OCI-LY7 (cell line): ENCODE measurements around the gene STRBP. TPM values are rescaled to one million over a fixed set of nuclear protein-coding genes. Genes with fewer than 3 reads are reported as not detected.

Experiments
- BruUV-seq: library from RNA; stranded (reverse); fragments of 400-500 nt; replicated peaks from 2 replicates; lab custom pipeline; 2021; lab: Mats Ljungman, UMichigan
- CTCF ChIA-PET: fragments of 300-600 bp; sonication (Branson Sonifier 250); formaldehyde crosslinking; loops from one replicate; lab custom pipeline; 2022; ENCODE audit warnings: antibody characterized with exemption; ENCODE audit not compliant: unreplicated experiment; lab: Charles Lee
- POLR2A ChIA-PET: fragments of 300-600 bp; sonication (Branson Sonifier 250); formaldehyde crosslinking; loops from one replicate; lab custom pipeline; 2022; ENCODE audit warnings: antibody characterized with exemption; lab: Charles Lee
- DNase-seq: peaks from one replicate; pipeline ENCODE4 v3.0.0-alpha.2; 2015; ENCODE audit warnings: low spot score
- H2AFZ ChIP-seq: fragments of 200-600 bp; sonication (generic), shearing (Covaris generic); 2 replicates; pipeline ENCODE4 v1.6.1; 2014; ENCODE audit warnings: mild to moderate bottlenecking, antibody characterized with exemption, low read length, moderate library complexity
- H3K27ac ChIP-seq: fragments of 200-600 bp; sonication (generic); 2 replicates; pipeline ENCODE4 v1.5.1; 2014; ENCODE audit warnings: mixed run types, low read depth, mild to moderate bottlenecking, moderate library complexity, low read length, inconsistent platforms; ENCODE audit not compliant: poor library complexity, severe bottlenecking
- H3K36me3 ChIP-seq: fragments of 200-600 bp; sonication (generic); 2 replicates; pipeline ENCODE4 v1.6.1; 2014; ENCODE audit warnings: mild to moderate bottlenecking, antibody characterized with exemption, low read length, moderate library complexity, mixed read lengths; ENCODE audit not compliant: insufficient read depth
- H3K4me1 ChIP-seq: fragments of 200-600 bp; sonication (generic); 2 replicates; pipeline ENCODE4 v1.5.1; 2014; ENCODE audit warnings: mild to moderate bottlenecking, low read length; ENCODE audit not compliant: insufficient read depth, poor library complexity, severe bottlenecking
- H3K4me2 ChIP-seq: fragments of 200-600 bp; sonication (generic); 2 replicates; pipeline ENCODE4 v1.6.1; 2014; ENCODE audit warnings: mild to moderate bottlenecking, low read length
- H3K4me3 ChIP-seq: fragments of 200-600 bp; sonication (generic); 2 replicates; pipeline ENCODE4 v1.5.1; 2014; ENCODE audit warnings: mild to moderate bottlenecking, low read depth, low read length; ENCODE audit not compliant: poor library complexity, severe bottlenecking
- H3K79me2 ChIP-seq: fragments of 200-600 bp; sonication (generic); 2 replicates; pipeline ENCODE4 v1.6.1; 2016; ENCODE audit warnings: low read depth, mild to moderate bottlenecking, low read length, moderate library complexity, mixed read lengths; ENCODE audit not compliant: insufficient read depth
- H3K9me2 ChIP-seq: fragments of 200-600 bp; sonication (generic); 2 replicates; pipeline ENCODE4 v1.6.1; 2016; ENCODE audit warnings: mild to moderate bottlenecking, low read length, mixed read lengths; ENCODE audit not compliant: insufficient read depth
- H3K9me3 ChIP-seq: fragments of 200-600 bp; sonication (generic); 2 replicates; pipeline ENCODE4 v1.6.1; 2014; ENCODE audit warnings: mild to moderate bottlenecking, mixed run types, low read length, mixed read lengths
- H4K20me1 ChIP-seq: fragments of 200-600 bp; sonication (generic); 2 replicates; pipeline ENCODE4 v1.6.1; 2014; ENCODE audit warnings: mild to moderate bottlenecking, antibody characterized with exemption, low read length, moderate library complexity, mixed read lengths; ENCODE audit not compliant: insufficient read depth
- CTCF ChIP-seq: fragments of 200-600 bp; sonication (generic); conservative IDR thresholded peaks from 2 replicates; pipeline ENCODE4 v1.5.1; 2014; ENCODE audit warnings: mild to moderate bottlenecking, antibody characterized with exemption, low read length, moderate library complexity, mixed read lengths
- EZH2phosphoT487 ChIP-seq: fragments of 200-600 bp; sonication (generic); IDR thresholded peaks from 2 replicates; pipeline ENCODE4 v1.6.1; 2018; ENCODE audit warnings: low read depth, borderline replicate concordance, mild to moderate bottlenecking, mixed run types, antibody characterized with exemption, low read length, moderate library complexity, mixed read lengths
- intact Hi-C: fragments of 100-400 bp; cut with micrococcal nuclease; formaldehyde crosslinking; loops from one replicate; pipeline ENCODE4 v1.10.0; 2022; ENCODE audit not compliant: unreplicated experiment
- total RNA-seq, 2 experiments: library from RNA; depleted of rRNA in 1 of 2; stranded (reverse); fragments of >200 nt in 1 of 2; shearing (Covaris generic) in 1 of 2; gene quantifications; 2 replicates each; pipeline ENCODE4 v1.2.3, GENCODE V29; 2014 to 2022

The STRBP gene
- total RNA-seq, 2 experiments from 2014 or later: 82.8 to 179 TPM

GRCh38 chr9:123116036-123116435, 152.3 kb downstream of the STRBP start:
- peaks cover 23% of the 10 kb centered on the region for H3K4me1 ChIP-seq
- no peak overlapping the region for H2AFZ ChIP-seq
- H3K9me2 ChIP-seq: no peaks in the 10 kb centered on the region
- no peaks in the 10 kb centered on the region for H3K79me2 ChIP-seq
- BruUV-seq: no TSS peak
- TF ChIP-seq EZH2phosphoT487 (no peak), CTCF (no peak)
- no peak overlapping the region for H3K4me2 ChIP-seq
- ChIA-PET POLR2A (no interaction called here), CTCF (no interaction called here)
- H3K27ac ChIP-seq: no peak overlapping the region
- intact Hi-C loops: no loop called here
- H4K20me1 ChIP-seq: no peaks in the 10 kb centered on the region
- DNase-seq: no peak
- H3K4me3 ChIP-seq: no peak overlapping the region
- H3K36me3 ChIP-seq: peaks cover 53% of the 10 kb centered on the region
- no peaks in the 10 kb centered on the region for H3K9me3 ChIP-seq

GRCh38 chr9:123115146-123115913, 153.1 kb downstream of the STRBP start:
- ChIA-PET CTCF (no interaction called here), POLR2A (no interaction called here)
- Histone ChIP-seq H3K9me3 (no peaks in the 10 kb centered on the region), H3K79me2 (no peaks in the 10 kb centered on the region), H3K4me2 (no peak overlapping the region), H3K9me2 (no peaks in the 10 kb centered on the region), H2AFZ (no peak overlapping the region), H3K27ac (no peak overlapping the region), H4K20me1 (no peaks in the 10 kb centered on the region), H3K4me3 (no peak overlapping the region), H3K4me1 (peaks cover 24% of the 10 kb centered on the region), H3K36me3 (peaks cover 57% of the 10 kb centered on the region)
- BruUV-seq: no TSS peak
- DNase-seq: no peak
- TF ChIP-seq CTCF (no peak), EZH2phosphoT487 (no peak)
- intact Hi-C loops: no loop called here

- TF ChIP-seq CTCF (no peak), EZH2phosphoT487 (no peak)
- CTCF ChIA-PET: no interaction called here
- no peaks in the 10 kb centered on the region for H3K9me2 ChIP-seq
- no peak overlapping the region for H3K27ac ChIP-seq
- peaks cover 62% of the 10 kb centered on the region for H3K36me3 ChIP-seq
- H3K79me2 ChIP-seq: no peaks in the 10 kb centered on the region
- H2AFZ ChIP-seq: no peak overlapping the region
- no peaks in the 10 kb centered on the region for H4K20me1 ChIP-seq
- H3K4me2 ChIP-seq: no peak overlapping the region
- no peaks in the 10 kb centered on the region for H3K9me3 ChIP-seq
- H3K4me3 ChIP-seq: no peak overlapping the region
- intact Hi-C loops: no loop called here
- POLR2A ChIA-PET: interaction anchor here (0.7 to 1.7 kb wide), 2 partner anchors 13 to 110 kb away, joined by 3 to 6 read pairs; no protein-coding TSS in a partner anchor
- no TSS peak for BruUV-seq
- DNase-seq: no peak
- H3K4me1 ChIP-seq: peaks cover 16% of the 10 kb centered on the region
Observed at GRCh38 chr9:123113185-123113584, 155.2 kb downstream of the STRBP start.
